Measurements from ENCODE around the gene FAM184A.

The FAM184A gene

DNA sequence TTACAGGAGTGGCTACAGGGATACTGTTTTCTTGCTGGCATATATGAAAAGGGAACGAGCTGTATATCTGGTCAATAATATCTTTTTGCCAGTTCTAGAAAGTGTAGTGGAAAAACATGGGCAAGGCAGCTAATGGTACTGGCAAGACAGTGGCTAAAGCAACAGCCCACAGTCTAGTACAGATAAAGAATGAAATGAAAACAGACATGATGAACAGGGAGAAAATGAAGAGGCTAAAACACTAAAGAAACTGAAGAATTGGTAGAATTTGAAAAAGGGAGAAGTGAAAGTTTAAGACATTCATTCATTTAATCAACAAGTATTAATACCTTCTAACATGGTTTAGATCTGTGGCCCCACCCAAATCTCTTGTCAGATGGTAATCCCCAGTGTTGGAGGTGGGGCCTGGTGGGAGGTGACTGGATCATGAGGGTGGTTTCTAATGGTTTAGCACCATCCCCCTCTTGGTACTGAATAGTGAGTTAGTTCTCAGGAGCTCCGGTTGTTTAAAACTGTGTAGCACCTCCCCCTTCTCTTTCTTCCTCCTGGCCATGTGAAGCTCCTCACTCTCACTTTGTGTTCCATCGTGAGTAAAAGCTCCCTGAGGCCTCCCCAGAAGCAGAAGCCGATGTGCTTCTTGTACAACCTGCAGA, 18.1 kb downstream of the FAM184A start:
- DNase-seq (ENCODE audit: low spot score): no peak

DNA sequence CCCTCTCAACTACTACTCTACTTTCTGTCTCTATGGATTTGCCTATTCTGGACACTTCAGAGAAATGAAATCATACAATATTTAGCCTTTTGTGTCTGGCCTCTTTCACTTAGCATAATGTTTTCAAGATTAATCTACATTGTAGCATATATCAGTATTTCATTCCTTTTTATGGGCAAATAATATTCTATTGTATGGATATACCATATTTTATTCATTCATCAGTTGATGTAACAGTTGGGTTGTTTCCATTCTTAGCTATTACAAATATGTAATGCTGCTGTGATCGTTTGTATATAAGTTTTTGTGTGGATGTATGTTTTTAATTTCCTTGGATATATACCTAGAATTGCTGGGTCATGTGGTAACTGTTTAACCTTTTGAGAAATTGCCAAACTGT, 23.4 kb downstream of the FAM184A start:
- no peak for DNase-seq (ENCODE audit: low spot score)

DNA sequence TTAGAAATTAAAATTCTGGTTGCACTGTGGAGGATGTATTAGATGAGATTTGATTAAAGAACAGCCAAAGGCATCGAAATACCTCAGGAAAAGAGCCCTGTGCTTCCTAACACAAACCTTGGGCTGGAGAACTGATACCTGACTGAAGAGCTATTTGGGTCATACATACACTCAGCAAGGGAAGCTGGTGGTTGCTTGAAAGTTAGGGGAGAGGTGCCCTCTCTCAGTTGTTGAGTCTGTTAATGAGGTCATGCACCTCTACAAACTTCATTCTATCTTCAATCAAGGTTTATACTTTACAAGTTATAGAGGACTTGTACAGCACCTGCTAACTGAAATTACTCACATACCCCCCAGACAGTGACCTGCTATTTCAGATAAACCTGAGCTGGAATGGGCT, 25.5 kb downstream of the FAM184A start:
- no peak for DNase-seq (ENCODE audit: low spot score)

DNA sequence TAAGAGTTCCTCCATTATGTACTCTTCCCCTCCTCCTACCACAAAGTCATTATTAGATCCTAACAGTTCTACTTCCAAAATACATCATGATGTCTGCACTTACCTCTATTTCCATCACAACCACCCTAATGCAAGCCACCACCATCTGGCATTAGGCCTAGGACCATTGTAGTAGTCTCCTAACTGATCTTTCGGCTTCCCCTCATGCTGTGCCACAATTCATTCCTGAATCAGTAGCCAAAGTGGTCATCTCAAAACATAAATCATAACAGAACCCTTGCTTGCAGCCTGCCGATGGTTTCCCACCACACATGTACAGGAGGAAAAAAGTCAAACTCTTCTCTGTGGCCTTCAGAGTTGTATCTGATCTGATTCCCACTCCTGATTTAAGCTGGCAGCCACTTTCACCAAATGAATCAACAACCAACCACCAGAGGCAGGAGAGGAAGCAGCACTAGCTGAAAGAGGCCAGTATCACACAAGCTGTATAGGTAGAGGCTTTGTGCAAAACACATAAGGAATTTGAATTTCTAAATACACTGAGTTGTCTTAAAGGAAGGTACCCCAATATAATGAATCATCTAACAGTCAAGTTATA, 26.1 kb downstream of the FAM184A start:
- no peak for DNase-seq (ENCODE audit: low spot score)

- no peak for DNase-seq (ENCODE audit: low spot score)
Measured at GRCh38 chr6:119044255-119044654, 34.2 kb downstream of the FAM184A start.

- no peak for DNase-seq (ENCODE audit: low spot score)
Measured at GRCh38 chr6:119043783-119044182, 34.7 kb downstream of the FAM184A start.

DNA sequence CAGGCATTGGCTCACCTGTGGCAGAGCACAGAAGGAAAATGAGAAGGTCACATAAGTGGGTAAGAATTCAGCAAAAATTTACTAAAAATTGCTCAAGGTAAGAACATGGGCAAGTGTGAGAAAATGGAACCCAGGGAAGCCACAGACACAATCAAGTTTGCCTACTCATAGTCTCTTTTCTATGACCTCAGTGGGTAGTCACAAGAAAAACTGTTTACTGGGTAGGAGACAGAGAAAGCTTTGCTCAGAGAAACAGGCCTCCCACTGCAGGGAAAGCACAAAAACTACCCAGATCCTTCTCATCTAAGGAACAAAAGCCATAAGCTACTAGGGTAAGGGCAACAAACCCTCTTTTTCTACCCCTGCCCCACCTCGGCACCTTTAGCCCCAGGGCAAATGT, 35.2 kb downstream of the FAM184A start:
- no peak for DNase-seq (ENCODE audit: low spot score)

DNA sequence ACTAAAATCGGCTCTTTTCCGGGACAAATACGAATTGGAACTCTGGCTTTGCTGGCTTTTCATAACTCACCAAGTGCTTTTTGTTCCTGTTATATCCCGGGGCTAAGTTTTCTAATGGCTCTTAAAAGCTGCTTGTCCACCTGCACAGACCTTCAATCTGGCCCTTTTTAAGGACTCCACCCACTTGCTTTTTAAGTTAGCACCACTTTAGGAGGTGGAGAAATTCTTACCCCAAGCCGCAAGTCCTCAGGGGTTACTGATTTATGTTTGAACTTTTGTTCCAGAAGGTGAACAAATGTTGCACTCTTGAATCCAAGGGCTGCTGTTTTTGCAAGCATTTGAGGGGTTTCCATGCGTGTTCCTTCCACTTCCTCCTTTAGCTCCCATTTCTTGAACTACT, 37.8 kb downstream of the FAM184A start:
- no peak for DNase-seq (ENCODE audit: low spot score)

- no peak for DNase-seq (ENCODE audit: low spot score)
Measured at GRCh38 chr6:119040229-119040628, 38.2 kb downstream of the FAM184A start.

GRCh38 chr6:119037941-119038623, 40.4 kb downstream of the FAM184A start:
- no peak for DNase-seq (ENCODE audit: low spot score)

DNA sequence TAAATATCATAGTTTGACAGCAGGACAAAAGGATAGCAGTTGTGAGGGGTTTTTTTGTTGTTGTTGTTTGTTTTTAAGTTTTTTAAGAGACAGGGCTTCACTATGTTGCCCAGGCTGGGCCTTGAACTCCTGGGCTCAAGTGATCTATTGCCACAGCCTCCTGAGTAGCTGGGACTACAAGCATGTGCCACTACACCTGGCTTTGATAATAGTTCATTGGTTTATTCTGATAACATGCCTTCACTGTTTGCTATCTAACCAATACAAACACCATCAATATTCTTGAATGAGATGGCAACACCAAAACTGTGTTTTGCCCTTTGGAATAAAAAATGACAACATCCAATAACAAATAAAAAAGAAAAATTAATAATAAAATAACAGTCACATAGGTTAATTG, 41.2 kb downstream of the FAM184A start:
- no peak for DNase-seq (ENCODE audit: low spot score)

DNA sequence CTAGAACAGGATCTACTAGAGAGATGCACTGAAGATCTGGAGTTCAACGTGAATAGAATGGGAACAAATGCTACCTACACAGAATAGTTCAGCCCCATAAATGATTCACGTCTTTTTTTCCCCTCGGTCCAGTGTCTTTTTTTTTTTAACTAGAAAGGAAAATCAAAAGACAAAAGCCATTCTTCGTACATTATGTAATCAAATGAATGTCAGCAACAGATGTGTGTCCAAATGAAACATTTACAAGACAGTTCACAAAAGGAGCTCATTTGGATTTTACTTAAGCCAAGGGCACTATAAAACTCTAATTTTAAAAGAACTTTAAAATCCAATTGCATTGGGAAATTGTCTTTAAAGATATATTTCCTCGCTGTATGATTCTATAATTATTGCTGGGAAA, 42.4 kb downstream of the FAM184A start:
- DNase-seq (ENCODE audit: low spot score): no peak

- no peak for DNase-seq (ENCODE audit: low spot score)
Measured at GRCh38 chr6:119035459-119035858, 43.0 kb downstream of the FAM184A start.

DNA sequence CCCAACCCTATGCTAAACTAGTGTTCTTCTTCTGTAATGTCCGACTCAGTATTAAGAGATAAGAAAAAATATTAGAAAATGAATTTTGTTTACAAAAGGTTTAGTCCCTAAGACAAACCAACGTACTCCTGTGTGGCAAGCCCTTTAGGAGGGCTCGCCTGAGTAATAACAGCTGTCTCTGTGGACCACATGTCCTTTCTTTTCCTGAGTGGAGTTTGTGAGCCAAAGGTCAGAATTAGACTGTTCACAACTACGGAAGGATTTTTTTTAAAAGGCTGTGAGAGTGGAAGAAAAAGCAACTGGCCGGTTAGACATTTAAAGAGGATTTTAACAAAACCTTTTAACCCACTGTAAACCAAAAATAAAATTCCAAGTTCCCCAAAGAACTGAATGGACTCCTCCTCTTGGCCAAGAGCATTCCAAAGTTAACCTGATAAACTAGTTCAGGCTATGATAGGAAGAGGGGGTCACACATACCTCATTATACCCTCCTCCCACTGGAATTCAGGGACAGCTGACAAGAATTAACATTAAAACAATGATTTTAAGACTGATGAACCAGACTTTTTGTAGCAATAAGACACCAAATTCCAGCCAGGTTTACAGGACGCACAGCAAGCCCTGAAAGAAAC, 43.5 kb downstream of the FAM184A start:
- DNase-seq (ENCODE audit: low spot score): peak; percentile 1

- no peak for DNase-seq (ENCODE audit: low spot score)
Measured at GRCh38 chr6:119032428-119032827, 46.0 kb downstream of the FAM184A start.

DNA sequence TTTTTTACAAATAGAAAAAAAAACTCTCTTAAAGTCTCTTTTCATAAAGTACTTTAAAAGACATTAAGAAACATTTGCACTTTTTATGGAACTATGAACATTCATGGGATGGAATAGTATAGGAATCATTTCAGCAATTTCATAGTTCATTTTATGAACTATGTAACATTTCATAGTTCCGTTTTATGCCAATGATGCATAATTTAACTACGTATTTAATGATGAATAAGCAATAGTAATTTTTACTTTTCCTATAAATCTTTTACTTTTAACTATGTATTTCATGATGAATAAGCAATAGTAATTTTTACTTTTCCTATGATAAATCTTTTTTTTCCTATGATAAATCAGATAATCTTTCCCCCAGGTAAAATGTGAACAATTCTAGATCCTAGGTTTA, 47.7 kb downstream of the FAM184A start:
- no peak for DNase-seq (ENCODE audit: low spot score)

GRCh38 chr6:119028091-119028490, 50.4 kb downstream of the FAM184A start:
- no peak for DNase-seq (ENCODE audit: low spot score)

DNA sequence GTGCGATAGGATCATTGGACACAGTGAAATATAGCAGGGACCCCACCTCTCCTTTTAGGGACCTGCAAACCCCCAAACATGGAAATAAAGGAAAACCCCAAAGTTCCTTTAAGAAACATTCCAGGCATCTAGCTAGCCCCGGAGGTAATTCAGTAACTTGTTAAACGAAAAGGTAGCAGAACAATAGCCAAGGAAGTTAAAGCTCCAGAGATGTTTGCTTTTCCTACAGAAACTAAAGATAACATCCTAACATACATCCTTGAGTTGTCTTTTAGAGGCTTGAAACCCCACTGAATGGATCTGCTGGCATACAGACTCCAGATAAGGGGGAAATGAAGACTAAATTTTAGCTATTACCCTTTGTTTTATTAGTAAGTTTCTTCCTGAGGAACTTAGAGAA, 51.0 kb downstream of the FAM184A start:
- no peak for DNase-seq (ENCODE audit: low spot score)

DNA sequence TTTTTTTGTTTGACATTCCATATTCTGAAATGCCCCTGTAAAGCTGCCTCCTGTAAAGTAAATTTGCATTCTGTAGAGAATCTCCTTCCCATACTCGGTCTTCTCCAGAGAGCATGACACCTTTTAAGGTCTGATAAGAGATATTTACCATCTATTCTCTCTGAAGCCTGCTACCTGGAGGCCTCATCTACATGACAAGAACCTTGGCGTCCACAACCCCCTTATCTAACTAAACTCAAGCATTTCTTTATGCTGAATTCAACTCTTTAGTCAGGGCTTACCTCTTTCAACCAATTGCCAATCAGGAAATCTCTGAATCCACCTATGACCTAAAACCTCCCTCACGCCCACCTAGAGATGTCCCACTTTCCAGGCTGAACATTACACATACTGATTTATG, 51.6 kb downstream of the FAM184A start:
- no peak for DNase-seq (ENCODE audit: low spot score)

- DNase-seq (ENCODE audit: low spot score): no peak
Measured at GRCh38 chr6:119025793-119026192, 52.7 kb downstream of the FAM184A start.

GRCh38 chr6:119024111-119024510, 54.4 kb downstream of the FAM184A start:
- no peak for DNase-seq (ENCODE audit: low spot score)

DNA sequence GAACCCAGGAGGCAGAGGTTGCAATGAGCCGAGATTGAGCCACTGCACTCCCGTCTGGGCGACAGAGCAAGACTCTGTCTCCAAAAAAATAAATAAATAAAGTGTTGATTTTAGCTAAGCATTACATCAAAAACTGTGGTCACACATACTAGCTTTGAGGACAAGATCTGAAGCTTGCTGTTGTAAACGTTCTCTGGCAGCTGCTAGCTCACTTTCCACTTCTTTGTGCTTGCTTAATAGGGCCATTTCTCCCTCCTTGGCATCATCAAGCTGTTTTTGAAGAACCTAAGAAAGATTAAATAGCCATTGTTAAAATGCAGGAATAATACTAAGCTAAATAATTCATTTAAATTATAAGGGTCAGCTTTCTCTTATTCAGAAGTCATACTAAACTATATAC, 55.7 kb downstream of the FAM184A start:
- no peak for DNase-seq (ENCODE audit: low spot score)
